Transverse colon (tissue), 4 donors: ENCODE results near the gene COMMD2. TPM values are rescaled to one million over a fixed set of nuclear protein-coding genes. Genes with fewer than 3 reads are reported as not detected.
A peak's percentile ranks its signal among the peaks of the same experiment; 100 is the strongest.

Experiments used
- DNase-seq: peaks from one replicate; pipeline ENCODE4 v3.0.0-alpha.2; 2019
- H3K27ac ChIP-seq, 4 donors: fragments of 200-600 bp; sonication (generic); 2 replicates each; pipeline ENCODE4 v1.5.1; 2016 to 2018; ENCODE audit warnings: inconsistent platforms in 4 of 4
- H3K27me3 ChIP-seq: fragments of 200-600 bp; sonication (generic); 2 replicates; pipeline ENCODE4 v1.5.1; 2017; ENCODE audit warnings: inconsistent platforms
- H3K36me3 ChIP-seq, 4 donors: fragments of 200-600 bp; sonication (generic); 2 replicates each; pipeline ENCODE4 v1.5.1; 2017 to 2019; ENCODE audit warnings: inconsistent platforms in 4 of 4
- H3K4me1 ChIP-seq, 4 donors: fragments of 200-600 bp; sonication (generic); 2 replicates each; pipeline ENCODE4 v1.5.1; 2017 to 2020; ENCODE audit warnings: inconsistent platforms in 4 of 4
- H3K4me3 ChIP-seq, 4 donors: fragments of 200-600 bp; sonication (generic); 1 replicate in 1 of 4; 2 replicates in 3 of 4; pipeline versions ENCODE4 v1.5.1 to v1.6.1; 2017 to 2019; ENCODE audit warnings: inconsistent platforms in 4 of 4
- H3K9me3 ChIP-seq, 2 donors: fragments of 200-600 bp; sonication (generic); 2 replicates each; pipeline ENCODE4 v1.5.1; 2017 to 2019; ENCODE audit warnings: inconsistent platforms in 2 of 2
- CTCF ChIP-seq, 5 experiments: fragments of 200-600 bp in 3 of 5; fragments of 450-650 bp in 2 of 5; sonication (generic) in 3 of 5; IDR thresholded peaks; 1 replicate in 2 of 5; 2 replicates in 3 of 5; pipeline ENCODE4 v1.5.1; 2016 to 2017; ENCODE audit warnings: antibody characterized with exemption in 5 of 5, inconsistent platforms in 3 of 5, mild to moderate bottlenecking in 2 of 5, moderate library complexity in 1 of 5
- EP300 ChIP-seq: sonication (generic); formaldehyde crosslinking; IDR thresholded peaks from one replicate; pipeline ENCODE4 v1.6.1; 2017; ENCODE audit warnings: antibody characterized with exemption, low read depth
- POLR2A ChIP-seq: fragments of 450-650 bp; IDR thresholded peaks from one replicate; pipeline ENCODE4 v1.6.1; 2016; ENCODE audit warnings: antibody characterized with exemption, mild to moderate bottlenecking, moderate library complexity
- POLR2AphosphoS5 ChIP-seq, 3 donors: sonication (generic); formaldehyde crosslinking; IDR thresholded peaks; one replicate each; pipeline ENCODE4 v1.6.1; 2016; ENCODE audit warnings: antibody characterized with exemption in 3 of 3
- WGBS, 2 donors: methylation state at CpG; one replicate each; pipeline ENCODE4 v1.1.5; 2018; ENCODE audit warnings: low coverage in 1 of 2; 5-methylcytosine and 5-hydroxymethylcytosine counted together
- in situ Hi-C, 4 donors: fragments of 200-750 bp; cut with MboI; loops; one replicate each; pipeline versions ENCODE4 v1.15.0 to v1.15.1; 2017; ENCODE audit warnings: low sequenced_read_pairs in 3 of 4, low pct_ligation_motif_present in 1 of 4, low pct_unique_long_range_greater_than_20kb in 1 of 4
- intact Hi-C: fragments of 100-400 bp; cut with DNase I; formaldehyde crosslinking; loops from one replicate; pipeline ENCODE4 v1.15.1; 2023; ENCODE audit warnings: low total_unique reads
- total RNA-seq, 4 donors: library from RNA; depleted of rRNA; stranded (reverse); fragments of >200 nt; gene quantifications; one replicate each; pipeline ENCODE4 v1.1.0, GENCODE V29; 2016

The COMMD2 gene
- total RNA-seq, result 10 to 100 TPM; 11.3 to 20.2 (median 16.1) TPM

GRCh38 chr3:149752051-149752787 lies at the start of gene COMMD2:
TSS of gene COMMD2 (minus strand) at chr3:149752489. CDS start at chr3:149752444, 45 bp downstream.
- peak; percentile 78 for DNase-seq
- in situ Hi-C loops, result no loop called here

DNA sequence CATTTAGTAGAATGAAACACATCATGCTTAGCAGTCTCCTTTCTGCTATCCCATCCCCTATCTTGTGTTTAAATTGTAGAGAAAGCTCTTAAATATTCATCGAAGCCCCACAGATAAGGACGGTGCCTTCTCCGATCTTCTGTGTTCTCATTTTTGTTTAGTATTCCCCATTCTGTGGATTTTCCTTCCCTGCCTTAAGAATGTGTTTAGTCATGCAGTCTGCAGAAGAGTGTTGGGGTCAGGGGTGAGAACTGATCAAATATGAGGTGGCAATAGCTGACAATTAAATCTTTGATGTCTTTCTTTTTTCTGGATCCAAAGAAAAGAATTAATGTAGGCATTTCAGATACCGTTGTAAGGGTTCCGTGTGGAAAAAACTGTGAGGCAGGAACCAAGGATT lies 49.4 kb upstream of the COMMD2 start:
- WGBS, 2 donors, result 67 to 69% methylated on average over 5 of the region's 5 CpGs
- no peaks in the 10 kb centered on the region for H3K9me3 ChIP-seq
- DNase-seq, result no peak
- intact Hi-C loops, result no loop called here
- no peaks in the 10 kb centered on the region for H3K27me3 ChIP-seq
- TF ChIP-seq POLR2AphosphoS5 (IDR thresholded peaks at IDR 0.05), result no peak
- no peak for TF ChIP-seq EP300
- TF ChIP-seq POLR2A, result no peak
- TF ChIP-seq CTCF (IDR thresholded peaks at IDR 0.05), result no peak
- no peak overlapping the region for H3K27ac ChIP-seq
- H3K36me3 ChIP-seq, result no peaks in the 10 kb centered on the region
- in situ Hi-C loops, result no loop called here
- H3K4me1 ChIP-seq, result no peaks in the 10 kb centered on the region
- H3K4me3 ChIP-seq, result no peak overlapping the region

More at GRCh38 chr3:149752051-149752787, at the start of gene COMMD2:
- Histone ChIP-seq H3K4me1 (peaks cover 0 to 17% (median 8%) of the 10 kb centered on the region in 4 donors), H3K9me3 (no peaks in the 10 kb centered on the region), H3K27ac (peak within 1 kb of the TSS; percentile 78 to 86 (median 82)), H3K36me3 (peaks cover 0 to 17% (median 0%) of the 10 kb centered on the region in 4 donors), H3K27me3 (peaks cover 5% of the 10 kb centered on the region), H3K4me3 (peak within 1 kb of the TSS; percentile 48 to 82 (median 80))
- WGBS, 2 donors, result 1 to 2% methylated on average over 9 to 45 of the region's 52 CpGs
- intact Hi-C loops, result no loop called here
- TF ChIP-seq EP300 (no peak), CTCF (IDR thresholded peaks at IDR 0.05) (peak in 2 of 5 experiments; percentile 13 to 32), POLR2AphosphoS5 (IDR thresholded peaks at IDR 0.05) (peak; percentile 42 to 78 (median 77)), POLR2A (peak; percentile 64)

- no peaks in the 10 kb centered on the region for H3K9me3 ChIP-seq
- no peak for DNase-seq
- intact Hi-C loops, result no loop called here
- in situ Hi-C loops, result no loop called here
- no peak overlapping the region for H3K27ac ChIP-seq
- TF ChIP-seq EP300, result no peak
- no peak for TF ChIP-seq POLR2A
- no peak for TF ChIP-seq CTCF (IDR thresholded peaks at IDR 0.05)
- no peak for TF ChIP-seq POLR2AphosphoS5 (IDR thresholded peaks at IDR 0.05)
- WGBS, 2 donors, result 38 to 50% methylated on average over 1 of the region's 1 CpG
- no peaks in the 10 kb centered on the region for H3K27me3 ChIP-seq
- no peaks in the 10 kb centered on the region for H3K4me1 ChIP-seq
- H3K36me3 ChIP-seq, result no peaks in the 10 kb centered on the region
- H3K4me3 ChIP-seq, result no peak overlapping the region
Observed at GRCh38 chr3:149801195-149801594, 48.9 kb upstream of the COMMD2 start.

DNA sequence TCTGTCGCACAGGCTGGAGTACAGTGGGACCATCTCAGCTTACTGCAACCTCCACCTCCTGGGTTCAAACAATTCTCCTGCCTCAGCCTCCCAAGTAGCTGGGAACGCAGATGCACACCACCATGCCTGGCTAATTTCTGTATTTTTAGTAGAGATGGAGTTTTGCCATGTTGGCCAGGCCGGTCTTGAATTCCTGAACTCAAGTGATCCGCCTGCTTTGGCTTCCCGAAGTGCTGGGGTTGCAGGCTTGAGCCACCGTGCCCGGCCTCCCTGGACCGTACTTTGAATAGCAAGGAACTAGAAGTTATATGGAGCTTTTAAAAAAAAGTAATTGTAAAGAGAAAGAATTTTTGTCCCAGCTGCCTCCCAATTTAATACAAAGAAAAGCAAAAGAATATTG lies 48.4 kb upstream of the COMMD2 start:
- intact Hi-C loops, result no loop called here
- TF ChIP-seq EP300 (no peak), POLR2A (no peak), CTCF (IDR thresholded peaks at IDR 0.05) (no peak), POLR2AphosphoS5 (IDR thresholded peaks at IDR 0.05) (no peak)
- Histone ChIP-seq H3K4me1 (no peaks in the 10 kb centered on the region), H3K27ac (no peak overlapping the region), H3K4me3 (no peak overlapping the region), H3K9me3 (no peaks in the 10 kb centered on the region), H3K27me3 (no peaks in the 10 kb centered on the region), H3K36me3 (no peaks in the 10 kb centered on the region)
- in situ Hi-C loops, result no loop called here
- no peak for DNase-seq
- 93 to 98% methylated on average over 6 to 8 of the region's 8 CpGs for WGBS, 2 donors
